K562 treated with DMSO at 1 percent for 48 hours (cell line): ENCODE measurements around the gene HPN. TPM values are rescaled to one million over a fixed set of nuclear protein-coding genes. Genes with fewer than 3 reads are reported as not detected.

Experiments used
- total RNA-seq: library from RNA; unstranded; fragments of 300-600 nt; gene quantifications from 2 replicates; pipeline ENCODE4 v1.2.3, GENCODE V29; 2022; ENCODE audit warnings: low replicate concordance; ENCODE audit errors: extremely low read depth

HPN gene
- total RNA-seq, result not detected in 2 replicates

GRCh38 chr19:35041548-35042055, at the start of gene HPN:
HPN (plus strand) TSS chr19:35041721; CDS start chr19:35042507, 786 bp downstream.

GRCh38 chr19:34999498-35000337, 41.8 kb upstream of the HPN start, which contains the start of gene GRAMD1A:
GRAMD1A (plus strand) TSS chr19:35000323; CDS start chr19:35000479, 156 bp downstream.

DNA sequence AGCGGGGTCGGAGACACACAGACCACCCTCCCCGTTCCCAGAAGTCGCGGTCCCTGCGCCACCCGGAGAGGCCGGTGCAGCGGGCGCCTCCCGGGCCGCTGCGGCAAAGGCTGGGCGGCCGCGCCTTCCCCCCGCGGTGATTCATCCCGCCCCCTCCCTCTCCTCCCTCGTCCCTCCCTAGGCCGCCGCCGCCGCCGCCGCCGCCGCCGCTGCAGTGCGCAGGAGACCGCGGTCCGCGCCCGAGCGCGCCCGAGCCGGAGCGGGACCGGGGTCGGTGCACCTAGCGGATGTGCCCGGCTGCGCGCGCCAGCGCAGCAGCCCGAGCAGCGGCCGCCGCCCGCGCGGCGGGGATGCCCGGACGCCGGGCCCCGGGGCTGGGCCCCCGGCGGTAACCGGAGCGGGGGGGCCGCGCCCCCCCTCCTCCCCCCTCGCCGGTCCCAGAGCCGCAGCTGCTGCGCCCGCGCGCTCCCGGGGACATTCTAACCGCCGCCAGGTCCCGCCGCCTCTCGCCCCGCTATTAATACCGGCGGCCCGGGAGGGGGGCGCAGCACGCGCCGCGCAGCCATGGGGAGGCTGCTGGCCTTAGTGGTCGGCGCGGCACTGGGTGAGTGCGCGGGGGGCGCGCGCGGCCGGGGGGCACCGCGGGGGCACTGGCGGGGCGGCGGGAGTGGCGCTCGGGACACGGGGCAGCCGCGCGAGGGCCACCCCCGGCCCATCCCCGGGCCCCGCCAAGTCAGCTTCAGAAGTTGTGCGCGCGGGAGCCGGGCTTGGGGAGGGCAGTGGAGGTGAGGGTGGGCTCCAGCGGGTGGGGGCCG, 11.1 kb upstream of the HPN start, which contains the start of gene SCN1B:
SCN1B (plus strand) TSS at position 214 of the 815 bp plus-strand sequence; CDS start at position 565, 351 bp downstream.

GRCh38 chr19:35115177-35115951, 73.8 kb downstream of the HPN start, which contains the start of gene FXYD3:
FXYD3 (plus strand) TSS chr19:35115823; CDS start chr19:35119377, 3,554 bp downstream.

Other genes with a start within 250 kb of the HPN start
- gene ZNF30, start 114.8 kb upstream of the HPN start, total RNA-seq, result not detected in 2 replicates
- gene ZNF792, start 77.5 kb upstream of the HPN start, total RNA-seq, result not detected in 2 replicates
- gene GRAMD1A, start 41.4 kb upstream of the HPN start, total RNA-seq, result not detected in 2 replicates
- not detected in 2 replicates for gene SCN1B, start 11.3 kb upstream of the HPN start, total RNA-seq
- not detected in 2 replicates for gene FXYD3, start 74.1 kb downstream of the HPN start, total RNA-seq
- not detected in 2 replicates for gene LGI4, start 93.3 kb downstream of the HPN start, total RNA-seq
- not detected in 2 replicates for gene FXYD1, start 97.1 kb downstream of the HPN start, total RNA-seq
- not detected in 2 replicates for gene FXYD7, start 101.5 kb downstream of the HPN start, total RNA-seq
- 359 TPM in 1 of 2 replicates, not detected in the other for gene FXYD5, start 113.0 kb downstream of the HPN start, total RNA-seq
- gene FAM187B, start 187.0 kb downstream of the HPN start, total RNA-seq, result not detected in 2 replicates
- not detected in 2 replicates for gene LSR, start 207.3 kb downstream of the HPN start, total RNA-seq
- gene USF2, start 227.2 kb downstream of the HPN start, total RNA-seq, result not detected in 2 replicates
- not detected in 2 replicates for gene HAMP, start 240.8 kb downstream of the HPN start, total RNA-seq